ENCODE data around the gene JPT2. TPM values are rescaled to one million over a fixed set of nuclear protein-coding genes. Genes with fewer than 3 reads are reported as not detected.

Gene JPT2
- total RNA-seq, 1 experiment from 2014 or later = 150 TPM

DNA sequence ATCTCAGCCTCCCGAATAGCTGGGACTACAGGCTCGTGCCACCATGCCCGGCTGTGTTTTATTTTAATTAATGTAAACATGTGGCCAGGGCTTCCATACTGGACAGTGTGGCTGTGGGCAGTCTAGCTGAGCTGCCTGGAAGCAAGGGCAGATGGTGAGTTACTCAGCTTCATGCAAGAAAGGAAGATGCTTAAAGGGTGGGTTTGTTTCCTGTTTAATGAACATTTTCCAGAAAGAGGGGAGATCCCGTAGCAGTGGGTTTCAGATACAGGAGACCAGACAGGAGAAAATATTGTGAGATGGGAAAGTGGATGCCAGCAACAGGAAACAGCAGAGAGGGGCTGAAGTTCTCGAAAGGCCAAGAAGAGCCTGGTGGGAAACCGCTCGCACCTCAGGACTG is 35.3 kb downstream of the JPT2 start:
- peak overlapping the region; percentile 85 for H3K27ac Mint-ChIP-seq
- DNase-seq (ENCODE audit: low spot score) (no peak), ATAC-seq (peak; percentile 14)
- H3K36me3 Mint-ChIP-seq = no peaks in the 10 kb centered on the region
- TF ChIP-seq AFF4 (CRISPR knock-in tag; IDR thresholded peaks at IDR 0.05; ENCODE audit: borderline replicate concordance) = no peak
- no peak for TF ChIP-seq GABPB1 (CRISPR knock-in tag; IDR thresholded peaks at IDR 0.05)
- TF ChIP-seq NFATC4 (CRISPR knock-in tag; IDR thresholded peaks at IDR 0.05) = no peak
- TF ChIP-seq SP1 (CRISPR knock-in tag; conservative IDR thresholded peaks at IDR 0.05) = no peak
- no peak for TF ChIP-seq STAT6 (CRISPR knock-in tag; conservative IDR thresholded peaks at IDR 0.05; ENCODE audit: low read depth)
- TF ChIP-seq IRF1 (CRISPR knock-in tag; IDR thresholded peaks at IDR 0.05) = no peak
- TF ChIP-seq MXD4 (CRISPR knock-in tag; IDR thresholded peaks at IDR 0.05; ENCODE audit: borderline replicate concordance) = no peak
- TF ChIP-seq PRRX2 (CRISPR knock-in tag; IDR thresholded peaks at IDR 0.05) = no peak
- no peak overlapping the region for H3K4me3 Mint-ChIP-seq
- peaks cover 20% of the 10 kb centered on the region for H3K4me1 Mint-ChIP-seq
- no peaks in the 10 kb centered on the region for H3K9me3 Mint-ChIP-seq
- POLR2A ChIA-PET = interaction anchor here (0.8 kb wide), 1 partner anchor 59 kb away, joined by 3 read pairs; the partner anchor contains the start of genes EME2 and MRPS34
- no peaks in the 10 kb centered on the region for H3K27me3 Mint-ChIP-seq (ENCODE audit: low read depth)
- CTCF ChIA-PET = interaction anchor here (1.0 to 4.9 kb wide), 5 partner anchors 8 to 69 kb away, joined by 3 to 45 read pairs (median 4); partner anchors contain the start of genes MAPK8IP3, NUBP2 and SPSB3

DNA sequence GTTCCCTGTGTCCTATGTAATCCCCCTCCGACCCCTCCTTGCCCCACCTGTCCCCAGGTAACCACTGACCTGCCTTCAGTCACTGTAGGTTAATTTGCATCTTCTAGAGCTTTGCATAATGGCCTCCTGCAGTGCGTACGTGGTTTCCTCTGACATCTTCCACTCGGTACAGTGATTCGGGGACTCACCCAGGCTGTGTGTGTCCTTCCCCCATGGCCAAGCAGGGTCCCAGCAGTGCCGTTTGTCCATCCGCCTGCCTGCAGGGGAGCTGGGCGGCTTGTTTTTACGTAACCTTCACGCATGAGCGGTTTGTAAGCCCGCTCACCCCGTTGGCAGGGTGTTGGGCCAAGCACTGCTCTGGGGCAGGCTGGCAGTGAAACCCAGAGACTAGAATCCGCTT is 35.9 kb downstream of the JPT2 start:
- peak; percentile 48 for DNase-seq (ENCODE audit: low spot score)
- Mint-ChIP-seq H3K4me3 (peak overlapping the region; percentile 44), H3K9me3 (no peaks in the 10 kb centered on the region), H3K4me1 (peaks cover 20% of the 10 kb centered on the region), H3K27ac (peak overlapping the region; percentile 85), H3K36me3 (no peaks in the 10 kb centered on the region), H3K27me3 (ENCODE audit: low read depth) (no peaks in the 10 kb centered on the region)
- peak; percentile 88 for ATAC-seq
- ChIA-PET CTCF (interaction anchor here (1.0 to 4.9 kb wide), 5 partner anchors 8 to 69 kb away, joined by 3 to 45 read pairs (median 4); partner anchors contain the start of genes MAPK8IP3, NUBP2 and SPSB3), POLR2A (interaction anchor here (0.8 kb wide), 1 partner anchor 59 kb away, joined by 3 read pairs; the partner anchor contains the start of genes EME2 and MRPS34)
- TF ChIP-seq IRF1 (CRISPR knock-in tag; IDR thresholded peaks at IDR 0.05) = no peak
- no peak for TF ChIP-seq SP1 (CRISPR knock-in tag; conservative IDR thresholded peaks at IDR 0.05)
- no peak for TF ChIP-seq ZBTB21 (CRISPR knock-in tag; IDR thresholded peaks at IDR 0.05; ENCODE audit: borderline replicate concordance)
- no peak for TF ChIP-seq ATF2 (CRISPR knock-in tag; IDR thresholded peaks at IDR 0.05; ENCODE audit: borderline replicate concordance, low read depth)
- no peak for TF ChIP-seq ESRRA (CRISPR knock-in tag; IDR thresholded peaks at IDR 0.05; ENCODE audit: borderline replicate concordance)
- no peak for TF ChIP-seq JAZF1 (CRISPR knock-in tag; IDR thresholded peaks at IDR 0.05)
- TF ChIP-seq E2F1 (CRISPR knock-in tag; IDR thresholded peaks at IDR 0.05) = no peak
- no peak for TF ChIP-seq FOXP4 (CRISPR knock-in tag; IDR thresholded peaks at IDR 0.05)
- TF ChIP-seq STAT6 (CRISPR knock-in tag; conservative IDR thresholded peaks at IDR 0.05; ENCODE audit: low read depth) = no peak
- TF ChIP-seq CREM (CRISPR knock-in tag; IDR thresholded peaks at IDR 0.05) = no peak
- no peak for TF ChIP-seq TP53 (CRISPR knock-in tag; IDR thresholded peaks at IDR 0.05)

All from WTC11 (cell line).